PC-9 (cell line): ENCODE results near the gene NCBP1. TPM values are rescaled to one million over a fixed set of nuclear protein-coding genes. Genes with fewer than 3 reads are reported as not detected.

Source experiments
- BruUV-seq: library from RNA; stranded (reverse); fragments of 400-500 nt; replicated peaks from 2 replicates; lab custom pipeline; 2021; lab: Mats Ljungman, UMichigan
- CTCF ChIA-PET: fragments of 300-600 bp; sonication (Branson Sonifier 250); formaldehyde crosslinking; loops from one replicate; lab custom pipeline; 2022; ENCODE audit warnings: antibody characterized with exemption; lab: Charles Lee
- POLR2A ChIA-PET: fragments of 300-600 bp; sonication (Branson Sonifier 250); formaldehyde crosslinking; loops from one replicate; lab custom pipeline; 2022; ENCODE audit warnings: antibody characterized with exemption; ENCODE audit not compliant: unreplicated experiment; lab: Charles Lee
- DNase-seq, 2 experiments: peaks; one replicate each; pipeline versions ENCODE4 v3.0.0 to v3.0.0-alpha.2; 2015 to 2022; ENCODE audit warnings: mixed read lengths in 1 of 2
- H2AFZ ChIP-seq: fragments of 200-600 bp; sonication (generic); 2 replicates; pipeline ENCODE4 v1.8.1; 2017; ENCODE audit warnings: antibody characterized with exemption
- H3F3A ChIP-seq: fragments of 200-600 bp; sonication (generic); 2 replicates; pipeline ENCODE4 v1.8.1; 2017; ENCODE audit warnings: antibody characterized with exemption, mild to moderate bottlenecking, low read depth; ENCODE audit not compliant: insufficient read depth
- H3K27ac ChIP-seq: fragments of 200-600 bp; sonication (generic); 2 replicates; pipeline ENCODE4 v1.6.1; 2016; ENCODE audit warnings: mixed run types
- H3K27me3 ChIP-seq: fragments of 200-600 bp; sonication (generic); 2 replicates; pipeline ENCODE4 v1.6.1; 2016; ENCODE audit warnings: low read depth, mixed run types; ENCODE audit not compliant: insufficient read depth
- H3K36me3 ChIP-seq: fragments of 200-600 bp; sonication (generic); 2 replicates; pipeline ENCODE4 v1.6.1; 2016; ENCODE audit warnings: low read depth, mixed run types
- H3K4me1 ChIP-seq: fragments of 200-600 bp; sonication (generic); replicated peaks from 2 replicates; pipeline ENCODE4 v1.6.1; 2016; ENCODE audit warnings: mixed run types; ENCODE audit not compliant: insufficient read depth
- H3K4me2 ChIP-seq: fragments of 200-600 bp; sonication (generic); 2 replicates; pipeline ENCODE4 v1.6.1; 2017; ENCODE audit warnings: mixed run types
- H3K4me3 ChIP-seq: fragments of 200-600 bp; sonication (generic); 2 replicates; pipeline ENCODE4 v1.6.1; 2016; ENCODE audit warnings: mixed run types
- H3K79me2 ChIP-seq: fragments of 200-600 bp; sonication (generic); 2 replicates; pipeline ENCODE4 v1.6.1; 2017; ENCODE audit warnings: low read depth, mixed run types
- H3K9me2 ChIP-seq: fragments of 200-600 bp; sonication (generic); 2 replicates; pipeline ENCODE4 v1.8.1; 2017; ENCODE audit warnings: mild to moderate bottlenecking; ENCODE audit not compliant: insufficient read depth
- H3K9me3 ChIP-seq: fragments of 200-600 bp; sonication (generic); 2 replicates; pipeline ENCODE4 v1.8.1; 2016; ENCODE audit warnings: low read depth; ENCODE audit not compliant: insufficient read depth
- H4K20me1 ChIP-seq: fragments of 200-600 bp; sonication (generic); 2 replicates; pipeline ENCODE4 v1.8.1; 2017; ENCODE audit not compliant: insufficient read depth
- CTCF ChIP-seq: fragments of 200-600 bp; sonication (generic); conservative IDR thresholded peaks from 2 replicates; pipeline ENCODE4 v1.6.1; 2017; ENCODE audit warnings: mixed run types, antibody characterized with exemption, mild to moderate bottlenecking, moderate library complexity
- EZH2 ChIP-seq: fragments of 200-600 bp; sonication (generic); IDR thresholded peaks from 2 replicates; pipeline ENCODE4 v1.8.0; 2017; ENCODE audit warnings: antibody characterized with exemption, low read depth
- intact Hi-C: fragments of 100-400 bp; cut with micrococcal nuclease; formaldehyde crosslinking; loops from one replicate; pipeline ENCODE4 v1.10.0; 2022; ENCODE audit not compliant: unreplicated experiment
- total RNA-seq: library from RNA; stranded (reverse); gene quantifications from 2 replicates; pipeline ENCODE4 v1.2.3, GENCODE V29; 2021

Gene NCBP1
- total RNA-seq, 1 experiment from 2014 or later = 40.2 TPM

- Histone ChIP-seq H3K79me2 (no peaks in the 10 kb centered on the region), H3K4me2 (no peak overlapping the region), H4K20me1 (no peaks in the 10 kb centered on the region), H3K9me2 (no peaks in the 10 kb centered on the region), H3K9me3 (no peaks in the 10 kb centered on the region), H3K27me3 (no peaks in the 10 kb centered on the region), H3F3A (peaks cover 42% of the 10 kb centered on the region), H3K36me3 (no peaks in the 10 kb centered on the region), H3K4me3 (no peak overlapping the region), H3K4me1 (peaks cover 45% of the 10 kb centered on the region), H3K27ac (no peak overlapping the region), H2AFZ (no peak overlapping the region)
- TF ChIP-seq CTCF = no peak
- TF ChIP-seq EZH2 = no peak
- intact Hi-C loops = loop anchor here (10.0 kb wide), 1 partner anchor 349 kb away; the partner anchor contains the start of gene NANS
- DNase-seq = no peak
- BruUV-seq = no TSS peak
- CTCF ChIA-PET = no interaction called here
- POLR2A ChIA-PET = no interaction called here
Observed at GRCh38 chr9:97706246-97706645, 72.6 kb downstream of the NCBP1 start.

GRCh38 chr9:97710356-97711222 lies 77.0 kb downstream of the NCBP1 start:
- intact Hi-C loops = loop anchor here (1.0 to 10.0 kb wide), 6 partner anchors 142 to 544 kb away; partner anchors contain the start of genes ANP32B and TBC1D2
- TF ChIP-seq EZH2 (no peak), CTCF (peak; percentile 90)
- ChIA-PET POLR2A (no interaction called here), CTCF (interaction anchor here (0.6 to 0.7 kb wide), 2 partner anchors 42 to 143 kb away, joined by 8 to 18 read pairs; no protein-coding TSS in a partner anchor)
- H3K9me2 ChIP-seq = no peaks in the 10 kb centered on the region
- H3K4me1 ChIP-seq = peaks cover 43% of the 10 kb centered on the region
- no peak overlapping the region for H3K27ac ChIP-seq
- H3K27me3 ChIP-seq = no peaks in the 10 kb centered on the region
- no peaks in the 10 kb centered on the region for H3K9me3 ChIP-seq
- no peaks in the 10 kb centered on the region for H4K20me1 ChIP-seq
- peaks cover 22% of the 10 kb centered on the region for H3F3A ChIP-seq
- no peaks in the 10 kb centered on the region for H3K36me3 ChIP-seq
- no peak overlapping the region for H3K4me3 ChIP-seq
- no peak overlapping the region for H3K4me2 ChIP-seq
- H3K79me2 ChIP-seq = no peaks in the 10 kb centered on the region
- H2AFZ ChIP-seq = no peak overlapping the region
- BruUV-seq = no TSS peak
- DNase-seq = peak; percentile 59

DNA sequence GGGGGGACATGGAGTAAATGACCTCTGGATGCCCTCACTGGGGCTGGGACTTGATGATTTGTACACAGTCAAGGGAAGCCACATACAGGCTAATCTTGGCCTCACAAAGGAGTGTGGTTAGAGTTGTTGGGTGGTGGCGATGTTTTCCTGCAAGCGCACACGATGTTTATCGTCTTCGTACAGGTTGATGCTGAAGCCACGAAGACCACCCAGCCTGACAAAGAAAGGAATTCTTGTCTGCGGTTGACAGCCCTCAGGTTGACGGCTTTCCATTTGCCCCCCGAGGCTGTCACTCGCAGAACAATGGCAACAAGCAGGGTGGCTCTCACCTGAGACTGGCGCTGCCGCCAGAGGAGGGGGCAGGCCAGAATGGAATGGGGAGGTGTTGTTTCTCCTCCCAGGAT lies 77.6 kb downstream of the NCBP1 start:
- no peak overlapping the region for H3K4me3 ChIP-seq
- no peak overlapping the region for H3K27ac ChIP-seq
- peaks cover 40% of the 10 kb centered on the region for H3K4me1 ChIP-seq
- TF ChIP-seq EZH2 = no peak
- TF ChIP-seq CTCF = no peak
- intact Hi-C loops = loop anchor here (5.0 to 10.0 kb wide), 3 partner anchors 271 to 544 kb away; partner anchors contain the start of genes ANP32B and TBC1D2
- peaks cover 17% of the 10 kb centered on the region for H3F3A ChIP-seq
- ChIA-PET CTCF (interaction anchor here (0.6 to 0.7 kb wide), 2 partner anchors 41 to 142 kb away, joined by 8 to 18 read pairs; no protein-coding TSS in a partner anchor), POLR2A (no interaction called here)
- H3K4me2 ChIP-seq = no peak overlapping the region
- no peaks in the 10 kb centered on the region for H3K9me2 ChIP-seq
- BruUV-seq = no TSS peak
- no peaks in the 10 kb centered on the region for H3K9me3 ChIP-seq
- no peaks in the 10 kb centered on the region for H3K36me3 ChIP-seq
- no peak for DNase-seq
- H3K79me2 ChIP-seq = no peaks in the 10 kb centered on the region
- H4K20me1 ChIP-seq = no peaks in the 10 kb centered on the region
- H2AFZ ChIP-seq = no peak overlapping the region
- H3K27me3 ChIP-seq = no peaks in the 10 kb centered on the region
